ENCODE data around the gene SLIT3.

GRCh38 chr5:168740092-168740800 lies 560.7 kb downstream of the SLIT3 start:
- TF ChIP-seq REST (IDR thresholded peaks at IDR 0.05; ENCODE audit: insufficient replicate concordance, low read depth) (no peak), CTCF (IDR thresholded peaks at IDR 0.05; ENCODE audit: insufficient read depth, low read length) (no peak)
